HEK293 (cell line): ENCODE measurements around the gene EPB41L5.

ENCODE experiments used
- CTCF ChIA-PET: fragments of 350-600 bp; formaldehyde crosslinking; extraction: SDS; loops from one replicate; lab custom pipeline; 2021; ENCODE audit warnings: antibody characterized with exemption; lab: Yijun Ruan, JAX
- POLR2A ChIA-PET: fragments of 300-600 bp; formaldehyde crosslinking; extraction: SDS; loops from one replicate; lab custom pipeline; 2020; ENCODE audit warnings: antibody characterized with exemption, inconsistent platforms; lab: Yijun Ruan, JAX
- H3K27ac ChIP-seq: fragments of 200-500 bp; sonication (Bioruptor generic); 2 replicates; pipeline ENCODE4 v1.5.1; 2014; ENCODE audit warnings: low read depth, low read length, control low read depth, inconsistent platforms; ENCODE audit errors: extremely low read depth
- H3K36me3 ChIP-seq, 2 experiments: fragments of 200-500 bp in 1 of 2; sonication (Bioruptor generic) in 1 of 2; 1 replicate in 1 of 2; 2 replicates in 1 of 2; pipeline ENCODE4 v1.5.1; 2014 to 2017; ENCODE audit warnings: inconsistent platforms in 2 of 2, low read length in 2 of 2; ENCODE audit not compliant: control insufficient read depth in 2 of 2, insufficient read depth in 1 of 2
- H3K4me1 ChIP-seq: fragments of 200-500 bp; sonication (Bioruptor generic); 2 replicates; pipeline ENCODE4 v1.5.1; 2014; ENCODE audit warnings: mild to moderate bottlenecking, low read length, inconsistent platforms; ENCODE audit not compliant: control insufficient read depth, insufficient read depth
- H3K4me3 ChIP-seq: 2 replicates; pipeline ENCODE4 v1.5.1; 2011; ENCODE audit warnings: low read depth, mild to moderate bottlenecking, control low read depth, low read length, moderate library complexity
- H3K9me3 ChIP-seq: fragments of 200-500 bp; sonication (Bioruptor generic); 2 replicates; pipeline ENCODE4 v1.5.1; 2014; ENCODE audit warnings: low read depth, low read length, inconsistent platforms; ENCODE audit not compliant: control insufficient read depth, insufficient read depth
- GLIS1 ChIP-seq: fragments of 450-650 bp; formaldehyde crosslinking; IDR thresholded peaks from 2 replicates; pipeline ENCODE4 v1.5.1; 2016; ENCODE audit warnings: missing biosample characterization, missing genetic modification characterization
- HOXA7 ChIP-seq: sonication (generic); formaldehyde crosslinking; IDR thresholded peaks from 2 replicates; pipeline ENCODE4 v1.8.1; 2022; ENCODE audit warnings: missing genetic modification reagents, borderline replicate concordance
- INSM2 ChIP-seq: fragments of 450-650 bp; formaldehyde crosslinking; IDR thresholded peaks from 2 replicates; pipeline ENCODE4 v1.5.1; 2016; ENCODE audit warnings: missing biosample characterization, missing genetic modification characterization
- KLF17 ChIP-seq: fragments of 450-650 bp; formaldehyde crosslinking; IDR thresholded peaks from 2 replicates; pipeline ENCODE4 v1.5.1; 2016; ENCODE audit warnings: missing biosample characterization, missing genetic modification characterization
- TRIM28 ChIP-seq: IDR thresholded peaks from 2 replicates; pipeline ENCODE4 v1.6.1; 2011; ENCODE audit warnings: low read length, control low read depth, borderline replicate concordance
- WT1 ChIP-seq: fragments of 450-650 bp; formaldehyde crosslinking; IDR thresholded peaks from 2 replicates; pipeline ENCODE4 v1.5.1; 2016; ENCODE audit warnings: missing biosample characterization, missing genetic modification characterization
- ZBTB49 ChIP-seq: fragments of 450-650 bp; formaldehyde crosslinking; IDR thresholded peaks from 2 replicates; pipeline ENCODE4 v1.5.1; 2016; ENCODE audit warnings: missing biosample characterization, missing genetic modification characterization, low read depth
- ZFP37 ChIP-seq: fragments of 450-650 bp; formaldehyde crosslinking; IDR thresholded peaks from 2 replicates; pipeline ENCODE4 v1.5.1; 2016; ENCODE audit warnings: missing biosample characterization, missing genetic modification characterization
- ZNF155 ChIP-seq: fragments of 450-650 bp; formaldehyde crosslinking; IDR thresholded peaks from 2 replicates; pipeline ENCODE4 v1.5.1; 2016; ENCODE audit warnings: missing biosample characterization, missing genetic modification characterization
- ZNF157 ChIP-seq: fragments of 450-650 bp; formaldehyde crosslinking; IDR thresholded peaks from 2 replicates; pipeline ENCODE4 v1.5.1; 2016; ENCODE audit warnings: missing biosample characterization, missing genetic modification characterization
- ZNF169 ChIP-seq: fragments of 450-650 bp; formaldehyde crosslinking; IDR thresholded peaks from 2 replicates; pipeline ENCODE4 v1.5.1; 2016; ENCODE audit warnings: missing biosample characterization, missing genetic modification characterization
- ZNF174 ChIP-seq: fragments of 450-650 bp; formaldehyde crosslinking; IDR thresholded peaks from 2 replicates; pipeline ENCODE4 v1.5.0; 2017; ENCODE audit warnings: missing biosample characterization, mild to moderate bottlenecking, missing genetic modification characterization
- ZNF18 ChIP-seq: fragments of 450-650 bp; formaldehyde crosslinking; IDR thresholded peaks from 2 replicates; pipeline ENCODE4 v1.5.1; 2016; ENCODE audit warnings: missing biosample characterization, missing genetic modification characterization
- ZNF211 ChIP-seq: fragments of 450-650 bp; formaldehyde crosslinking; IDR thresholded peaks from 2 replicates; pipeline ENCODE4 v1.5.1; 2016; ENCODE audit warnings: low read depth, missing biosample characterization, missing genetic modification characterization
- ZNF221 ChIP-seq: fragments of 450-650 bp; formaldehyde crosslinking; IDR thresholded peaks from 2 replicates; pipeline ENCODE4 v1.5.1; 2017; ENCODE audit warnings: missing biosample characterization, missing genetic modification characterization, borderline replicate concordance
- ZNF23 ChIP-seq: fragments of 450-650 bp; formaldehyde crosslinking; IDR thresholded peaks from 2 replicates; pipeline ENCODE4 v1.5.1; 2016; ENCODE audit warnings: missing biosample characterization, missing genetic modification characterization, borderline replicate concordance
- ZNF24 ChIP-seq: fragments of 450-650 bp; formaldehyde crosslinking; IDR thresholded peaks from 2 replicates; pipeline ENCODE4 v1.5.1; 2016; ENCODE audit warnings: missing biosample characterization, missing genetic modification characterization
- ZNF391 ChIP-seq: fragments of 450-650 bp; formaldehyde crosslinking; IDR thresholded peaks from 2 replicates; pipeline ENCODE4 v1.5.1; 2016; ENCODE audit warnings: low read depth, missing biosample characterization, missing genetic modification characterization, borderline replicate concordance
- ZNF394 ChIP-seq: fragments of 450-650 bp; formaldehyde crosslinking; IDR thresholded peaks from 2 replicates; pipeline ENCODE4 v1.5.1; 2016; ENCODE audit warnings: missing biosample characterization, missing genetic modification characterization, mild to moderate bottlenecking, moderate library complexity, borderline replicate concordance
- ZNF416 ChIP-seq: fragments of 450-650 bp; formaldehyde crosslinking; IDR thresholded peaks from 2 replicates; pipeline ENCODE4 v1.5.1; 2016; ENCODE audit warnings: missing biosample characterization, missing genetic modification characterization
- ZNF555 ChIP-seq: fragments of 450-650 bp; formaldehyde crosslinking; conservative IDR thresholded peaks from 2 replicates; pipeline ENCODE4 v1.5.1; 2017; ENCODE audit warnings: missing biosample characterization, mild to moderate bottlenecking, missing genetic modification characterization, inconsistent platforms
- ZNF558 ChIP-seq: fragments of 450-650 bp; formaldehyde crosslinking; IDR thresholded peaks from 2 replicates; pipeline ENCODE4 v1.5.1; 2016; ENCODE audit warnings: missing biosample characterization, missing genetic modification characterization
- ZNF610 ChIP-seq: fragments of 450-650 bp; formaldehyde crosslinking; IDR thresholded peaks from 2 replicates; pipeline ENCODE4 v1.5.1; 2016; ENCODE audit warnings: missing biosample characterization, missing genetic modification characterization, borderline replicate concordance
- ZNF645 ChIP-seq: fragments of 450-650 bp; formaldehyde crosslinking; IDR thresholded peaks from 2 replicates; pipeline ENCODE4; 2016; ENCODE audit warnings: missing biosample characterization, missing genetic modification characterization
- ZNF654 ChIP-seq: fragments of 450-650 bp; formaldehyde crosslinking; IDR thresholded peaks from 2 replicates; pipeline ENCODE4 v1.5.1; 2016; ENCODE audit warnings: low read depth, missing biosample characterization, missing genetic modification characterization
- ZNF701 ChIP-seq: fragments of 450-650 bp; formaldehyde crosslinking; IDR thresholded peaks from 2 replicates; pipeline ENCODE4 v1.5.1; 2016; ENCODE audit warnings: missing biosample characterization, missing genetic modification characterization
- ZNF768 ChIP-seq: fragments of 450-650 bp; formaldehyde crosslinking; IDR thresholded peaks from 2 replicates; pipeline ENCODE4 v1.5.1; 2018; ENCODE audit warnings: missing biosample characterization, mild to moderate bottlenecking, missing genetic modification characterization
- ZNF776 ChIP-seq: fragments of 450-650 bp; formaldehyde crosslinking; IDR thresholded peaks from 2 replicates; pipeline ENCODE4 v1.5.0; 2017; ENCODE audit warnings: missing biosample characterization, missing genetic modification characterization, borderline replicate concordance
- ZSCAN30 ChIP-seq: fragments of 450-650 bp; IDR thresholded peaks from 2 replicates; pipeline ENCODE4 v1.5.1; 2018; ENCODE audit warnings: missing biosample characterization, mild to moderate bottlenecking, missing genetic modification characterization, moderate library complexity

EPB41L5 gene

GRCh38 chr2:119983108-119983507 lies 29.8 kb upstream of the EPB41L5 start:
- Histone ChIP-seq H3K27ac (no peak overlapping the region), H3K9me3 (no peaks in the 10 kb centered on the region), H3K36me3 (no peaks in the 10 kb centered on the region), H3K4me3 (no peak overlapping the region), H3K4me1 (no peaks in the 10 kb centered on the region)
- CTCF ChIA-PET = no interaction called here
- POLR2A ChIA-PET = interaction anchor here (2.0 kb wide), 1 partner anchor 30 kb away, joined by 7 read pairs; the partner anchor contains the start of gene EPB41L5
- TF ChIP-seq ZNF416 (tag by site-specific recombination) = no peak
- TF ChIP-seq WT1 = no peak
- TF ChIP-seq ZNF394 (tag by site-specific recombination) = no peak
- no peak for TF ChIP-seq ZBTB49 (tag by site-specific recombination)
- TF ChIP-seq ZNF768 (tag by site-specific recombination) = no peak
- TF ChIP-seq ZNF221 (tag by site-specific recombination) = no peak
- TF ChIP-seq ZNF555 (tag by site-specific recombination) = no peak
- no peak for TF ChIP-seq ZNF654 (tag by site-specific recombination)
- TF ChIP-seq ZNF211 (tag by site-specific recombination) = no peak
- TF ChIP-seq ZNF157 (tag by site-specific recombination) = no peak
- TF ChIP-seq ZNF558 (tag by site-specific recombination) = no peak
- TF ChIP-seq KLF17 = no peak
- TF ChIP-seq ZNF610 (tag by site-specific recombination) = no peak
- TF ChIP-seq ZNF169 (tag by site-specific recombination) = no peak
- TF ChIP-seq ZFP37 (tag by site-specific recombination) = no peak

GRCh38 chr2:119996148-119996547 lies 16.7 kb upstream of the EPB41L5 start:
- POLR2A ChIA-PET = interaction anchor here (1.3 kb wide), 1 partner anchor 17 kb away, joined by 4 read pairs; the partner anchor contains the start of gene EPB41L5
- no peaks in the 10 kb centered on the region for H3K4me1 ChIP-seq
- H3K27ac ChIP-seq = no peak overlapping the region
- CTCF ChIA-PET = no interaction called here
- H3K4me3 ChIP-seq = no peak overlapping the region
- no peaks in the 10 kb centered on the region for H3K9me3 ChIP-seq
- no peaks in the 10 kb centered on the region for H3K36me3 ChIP-seq
- TF ChIP-seq ZNF23 (tag by site-specific recombination) (no peak), INSM2 (tag by site-specific recombination) (no peak), ZNF174 (tag by site-specific recombination) (no peak), ZNF776 (tag by site-specific recombination) (no peak), ZNF155 (no peak), ZNF701 (tag by site-specific recombination) (no peak), HOXA7 (no peak), GLIS1 (tag by site-specific recombination) (no peak), ZNF645 (tag by site-specific recombination) (no peak), ZSCAN30 (tag by site-specific recombination) (no peak), TRIM28 (no peak), ZNF18 (tag by site-specific recombination) (no peak), ZNF391 (tag by site-specific recombination) (no peak), ZNF24 (no peak)
